Astrocyte of the hippocampus (primary cell): ENCODE measurements around the gene CHAF1B.
"Not testable (repeated sequence)": the region's sequence is repeated elsewhere in the genome, so short reads cannot be mapped to it uniquely, and the experiment has no call there.

Experiments used
- DNase-seq: peaks from one replicate; pipeline ENCODE4 v3.0.0; 2011; ENCODE audit warnings: low read depth, low spot score

CHAF1B gene

DNA sequence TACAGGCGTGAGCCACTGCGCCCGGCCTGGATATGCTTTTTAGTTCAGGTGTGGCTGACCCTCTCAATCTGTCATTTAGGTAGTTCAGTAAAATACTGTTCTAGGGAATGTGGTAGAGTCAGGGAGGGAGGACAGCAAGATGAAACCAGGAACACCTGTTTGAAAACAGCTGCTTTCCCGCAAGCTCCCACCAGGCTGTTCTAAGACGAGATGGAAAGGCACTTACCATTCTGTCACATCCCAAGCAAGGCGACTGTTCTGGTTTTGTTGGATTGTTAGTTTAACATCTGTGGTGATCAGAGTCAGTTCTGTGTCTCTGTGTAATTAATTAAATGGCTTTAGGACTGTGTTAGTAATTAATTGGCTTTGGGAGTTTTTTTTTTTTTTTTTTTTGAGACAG, 2.9 kb downstream of the CHAF1B start:
- no peak for DNase-seq

DNA sequence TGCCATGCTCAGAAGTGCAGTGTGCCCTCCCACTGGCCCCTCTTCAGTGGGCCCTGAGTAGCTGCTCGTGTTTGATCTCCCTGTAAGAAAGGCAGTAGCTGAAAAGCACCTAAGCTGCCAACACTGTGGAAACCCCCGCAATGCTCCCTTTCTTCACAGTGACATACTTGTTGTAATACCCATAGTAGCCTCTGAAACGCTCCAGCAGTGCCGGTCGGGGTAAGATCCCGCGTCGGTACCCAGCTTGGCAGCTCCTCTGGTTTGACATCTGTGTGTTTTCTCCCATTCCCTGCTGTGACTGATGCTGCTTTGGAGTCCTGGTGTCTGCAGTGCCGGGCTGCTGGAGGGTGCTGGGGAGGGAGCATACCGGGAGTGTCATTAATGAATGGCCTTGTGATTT, 3.6 kb downstream of the CHAF1B start:
- DNase-seq: peak; percentile 87

DNA sequence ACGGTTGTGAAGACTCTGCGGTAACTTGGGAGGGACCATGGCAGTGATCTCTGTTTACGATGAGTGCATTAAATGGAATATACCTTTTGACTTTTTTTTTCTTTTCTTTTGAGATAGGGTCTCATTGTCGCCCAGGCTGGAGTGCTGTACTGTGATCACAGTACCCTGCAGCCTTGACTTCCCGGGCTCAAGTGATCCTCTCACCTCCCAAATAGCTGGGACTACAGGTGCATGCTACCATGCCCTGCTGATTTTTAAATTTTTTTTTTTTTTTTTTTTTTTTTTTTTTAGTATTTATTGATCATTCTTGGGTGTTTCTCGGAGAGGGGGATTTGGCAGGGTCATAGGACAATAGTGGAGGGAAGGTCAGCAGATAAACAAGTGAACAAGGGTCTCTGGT, 6.5 kb downstream of the CHAF1B start:
- DNase-seq: not testable (repeated sequence)

DNA sequence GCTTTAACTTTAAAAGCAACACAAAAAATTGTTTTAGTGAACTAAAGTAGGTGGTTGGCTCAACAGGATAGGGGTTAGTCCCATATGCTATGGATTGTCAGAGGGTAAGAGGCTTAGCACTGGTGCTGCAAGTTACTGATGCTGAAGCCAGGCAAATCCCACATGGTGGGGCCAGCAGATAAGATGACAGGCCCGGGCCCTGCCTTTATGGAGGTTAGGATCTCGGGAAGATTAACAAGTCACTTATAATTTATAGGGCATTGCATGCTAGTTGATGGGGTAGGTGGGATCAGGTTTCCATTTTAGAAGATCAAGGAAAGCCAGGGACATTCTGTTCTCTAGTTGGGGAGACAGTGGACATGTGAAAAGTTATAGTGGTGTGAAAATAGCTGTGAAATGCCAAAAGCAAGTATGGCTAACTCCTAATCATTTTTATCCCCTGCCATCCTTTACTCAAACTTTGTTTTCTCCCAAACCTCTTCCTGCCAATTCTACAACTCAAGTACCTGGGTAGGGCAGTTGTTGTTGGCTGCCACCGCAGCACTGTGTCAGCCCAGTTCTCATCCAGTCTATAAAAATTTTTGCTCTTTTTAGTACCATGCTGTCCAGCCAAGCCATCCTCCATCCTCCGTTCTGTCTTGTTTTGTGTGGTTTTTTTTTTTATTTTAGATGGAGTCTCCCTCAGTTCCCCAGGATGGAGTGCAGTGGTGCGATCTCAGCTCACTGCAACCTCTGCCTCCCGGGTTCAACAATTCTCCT, 10.3 kb downstream of the CHAF1B start:
- DNase-seq: no peak

DNA sequence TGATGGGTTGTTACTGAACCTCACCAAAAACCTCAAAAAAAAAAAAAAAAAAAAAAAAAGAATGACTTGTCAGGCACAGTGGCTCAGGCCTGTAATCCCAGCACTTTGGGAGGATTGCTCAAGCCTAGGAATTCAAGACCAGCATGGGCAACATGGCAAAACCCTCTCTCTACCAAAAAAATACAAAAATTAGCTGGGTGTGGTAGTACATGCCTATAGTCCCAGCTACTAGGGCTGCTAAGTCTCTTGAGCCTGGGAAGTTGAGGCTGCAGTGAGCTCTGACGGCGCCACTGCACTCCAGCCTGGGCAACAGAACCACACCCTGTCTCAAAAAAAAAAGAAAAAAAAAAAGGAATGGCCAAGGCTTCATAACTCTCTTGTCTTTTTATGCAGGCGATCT, 11.1 kb downstream of the CHAF1B start:
- DNase-seq: no peak

DNA sequence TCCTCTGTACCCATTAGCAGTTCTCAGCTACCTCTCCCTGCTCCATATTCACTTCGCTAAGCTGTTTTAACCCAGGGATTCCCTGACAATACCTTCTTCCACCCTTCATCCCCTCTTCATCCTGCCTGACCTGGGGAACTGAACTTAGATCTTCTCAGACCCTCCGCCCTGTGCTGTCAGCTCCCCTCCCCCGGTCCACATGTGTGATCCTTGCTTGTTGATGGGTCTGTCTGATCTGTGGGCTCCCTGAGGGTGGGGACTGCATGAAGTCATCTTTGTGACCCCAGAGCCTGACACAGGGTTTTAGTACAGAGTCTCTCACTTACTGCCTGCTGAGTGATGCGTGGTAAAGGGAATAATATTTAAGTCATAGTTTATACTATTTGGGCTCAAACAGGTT, 11.8 kb downstream of the CHAF1B start:
- no peak for DNase-seq

DNA sequence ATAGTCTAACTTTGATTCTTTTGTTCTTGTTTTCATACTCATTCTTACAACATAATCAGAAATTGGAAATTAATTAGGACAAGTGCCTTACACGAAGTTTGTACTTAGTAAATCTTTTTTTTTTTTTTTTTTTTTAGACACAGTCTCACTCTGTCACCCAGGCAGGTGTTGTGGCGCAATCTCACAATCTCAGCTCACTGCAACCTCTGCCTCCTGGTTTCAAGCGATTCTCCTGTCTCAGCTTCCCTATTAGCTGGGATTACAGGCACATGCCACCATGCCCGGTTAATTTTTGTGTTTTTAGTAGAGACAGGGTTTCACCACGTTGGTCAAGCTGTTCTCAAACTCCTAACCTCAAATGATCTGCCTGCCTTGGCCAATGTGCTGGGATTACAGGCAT, 12.4 kb downstream of the CHAF1B start:
- no peak for DNase-seq

DNA sequence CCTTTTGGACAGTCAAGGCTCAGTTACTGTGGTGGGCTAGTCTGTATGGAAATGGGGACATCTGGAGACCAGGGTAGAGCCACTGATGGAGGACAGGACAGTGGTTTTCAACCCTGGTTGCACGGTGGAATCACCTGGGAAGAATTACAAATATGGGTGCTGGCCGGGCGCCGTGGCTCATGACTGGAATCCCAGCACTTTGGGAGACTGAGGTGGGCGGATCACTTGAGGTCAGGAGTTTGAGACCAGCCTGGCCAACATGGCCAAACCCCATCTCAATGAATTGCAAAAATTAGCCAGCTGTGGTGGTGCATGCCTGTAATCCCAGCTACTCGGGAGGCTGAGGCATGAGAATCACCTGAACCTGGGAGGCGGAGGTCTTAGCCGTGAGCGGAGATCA, 14.5 kb downstream of the CHAF1B start:
- not testable (repeated sequence) for DNase-seq

DNA sequence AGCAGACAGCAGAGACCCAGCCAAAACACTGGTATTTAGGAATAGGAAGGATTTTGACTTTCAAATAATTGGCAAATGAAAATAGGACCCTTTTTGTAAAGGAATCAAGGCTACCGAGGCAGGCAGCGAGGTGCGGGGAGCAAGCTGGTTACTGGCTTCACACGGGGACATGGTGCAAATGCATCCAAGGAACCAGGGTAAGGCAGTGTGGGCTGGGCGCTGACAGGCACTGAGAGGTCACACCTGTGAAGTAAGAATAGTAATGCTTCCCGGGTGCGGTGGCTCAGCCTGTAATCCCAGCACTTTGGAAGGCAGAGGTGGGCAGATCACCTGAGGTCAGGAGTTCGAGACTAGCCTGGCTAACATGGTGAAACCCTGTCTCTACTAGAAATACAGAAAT, 15.5 kb downstream of the CHAF1B start:
- no peak for DNase-seq

DNA sequence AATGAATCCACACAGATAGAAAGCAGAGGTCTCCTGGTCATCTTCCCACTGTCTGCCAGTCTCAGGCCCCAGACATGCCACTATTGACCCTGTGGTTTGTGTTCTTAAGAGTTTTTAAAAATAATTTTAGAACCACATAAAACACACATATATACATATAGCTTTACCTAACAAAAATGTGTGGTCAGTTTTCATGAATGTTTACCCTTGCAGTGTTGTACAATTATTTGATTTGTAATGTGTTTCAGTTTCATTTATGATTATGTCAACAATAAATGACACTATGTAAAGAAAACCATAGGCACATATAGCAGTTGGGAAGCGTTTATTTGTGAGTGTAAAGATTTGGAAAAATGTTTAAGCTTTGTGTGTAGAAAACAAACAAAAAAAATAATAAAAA, 17.1 kb downstream of the CHAF1B start:
- DNase-seq: no peak

DNA sequence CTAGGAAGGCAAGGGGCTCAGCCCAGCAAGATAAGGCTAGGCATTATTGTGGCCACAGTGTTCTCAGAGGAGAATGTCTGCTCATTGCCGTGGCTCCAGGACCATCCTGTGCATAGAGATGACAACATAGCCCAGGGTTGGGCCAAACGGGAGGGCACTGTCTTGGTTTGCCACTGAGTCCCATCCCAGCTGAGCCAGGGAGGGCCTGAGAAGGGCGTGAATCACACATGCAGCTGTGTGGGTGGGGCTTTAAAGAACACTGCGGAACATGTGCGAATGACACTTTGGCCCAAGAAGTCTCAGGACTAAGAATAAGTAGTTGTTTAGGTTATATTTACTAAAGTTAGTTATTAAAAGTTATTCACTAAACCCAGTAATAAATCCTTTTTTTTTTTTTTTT, 18.5 kb downstream of the CHAF1B start:
- DNase-seq: no peak

DNA sequence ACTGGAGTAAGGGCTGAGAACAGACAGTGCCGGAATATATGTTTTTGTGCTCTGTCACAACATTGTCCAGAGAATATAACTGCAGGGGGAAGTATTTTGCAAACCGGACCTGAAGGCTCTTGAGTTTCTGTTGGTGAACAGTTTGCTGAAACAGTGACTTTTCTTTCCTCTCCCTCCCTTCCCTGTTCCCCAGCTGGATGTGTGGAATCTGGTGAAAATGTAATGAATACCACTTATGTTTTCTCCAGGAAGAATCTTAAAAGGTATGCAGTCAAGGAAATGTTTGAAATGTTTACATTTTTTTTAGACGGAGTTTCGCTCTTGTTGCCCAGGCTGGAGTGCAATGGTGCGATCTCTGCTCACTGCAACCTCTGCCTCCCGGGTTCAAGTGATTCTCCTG, 23.4 kb downstream of the CHAF1B start:
- DNase-seq: no peak

DNA sequence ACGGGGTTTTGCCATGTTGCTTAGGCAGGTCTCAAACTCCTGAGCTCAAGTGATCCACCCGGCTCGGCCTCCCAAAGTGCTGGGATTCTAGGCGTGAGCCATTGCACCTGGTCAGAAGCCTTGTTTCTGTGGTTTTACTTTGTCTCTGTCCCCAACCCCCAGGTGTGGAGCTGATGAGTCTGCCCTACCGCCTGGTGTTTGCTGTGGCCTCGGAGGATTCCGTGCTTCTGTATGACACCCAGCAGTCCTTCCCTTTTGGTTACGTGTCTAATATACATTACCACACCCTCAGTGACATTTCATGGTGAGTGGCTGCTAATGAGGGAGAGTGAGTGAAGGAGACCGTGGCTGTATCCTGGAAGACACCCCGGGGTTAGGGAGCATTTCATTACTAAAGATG, 26.1 kb downstream of the CHAF1B start:
- DNase-seq: no peak

DNA sequence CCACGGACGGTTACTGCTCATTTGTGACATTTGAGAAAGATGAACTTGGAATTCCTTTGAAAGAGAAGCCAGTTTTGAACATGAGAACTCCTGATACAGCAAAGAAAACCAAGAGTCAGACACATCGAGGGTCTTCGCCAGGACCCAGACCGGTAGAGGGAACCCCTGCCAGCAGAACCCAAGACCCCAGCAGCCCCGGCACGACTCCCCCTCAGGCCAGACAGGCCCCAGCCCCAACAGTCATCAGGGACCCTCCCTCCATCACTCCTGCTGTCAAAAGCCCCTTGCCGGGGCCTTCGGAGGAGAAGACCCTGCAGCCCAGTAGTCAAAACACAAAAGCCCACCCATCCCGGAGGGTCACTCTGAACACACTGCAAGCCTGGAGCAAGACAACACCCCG, 27.7 kb downstream of the CHAF1B start:
- DNase-seq: no peak

DNA sequence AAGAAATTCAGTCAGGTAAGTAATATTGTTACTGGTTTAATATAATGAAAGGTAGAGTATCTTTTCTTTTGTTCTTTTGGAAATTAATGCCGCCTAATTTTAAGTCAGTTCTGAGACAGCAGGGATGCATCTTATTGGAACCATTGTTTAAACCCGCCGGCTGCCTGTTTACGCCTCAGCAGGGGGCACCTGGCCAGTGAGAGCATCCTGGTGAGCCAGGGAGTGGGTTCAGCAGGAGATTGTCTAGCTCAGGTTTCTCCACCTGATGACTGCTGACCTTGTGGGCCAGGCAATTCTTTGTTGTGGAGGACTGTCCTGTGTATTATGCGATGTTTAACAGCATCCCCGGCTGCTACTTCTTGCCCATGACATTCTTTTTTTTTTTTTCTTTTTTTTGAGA, 30.2 kb downstream of the CHAF1B start:
- no peak for DNase-seq

DNA sequence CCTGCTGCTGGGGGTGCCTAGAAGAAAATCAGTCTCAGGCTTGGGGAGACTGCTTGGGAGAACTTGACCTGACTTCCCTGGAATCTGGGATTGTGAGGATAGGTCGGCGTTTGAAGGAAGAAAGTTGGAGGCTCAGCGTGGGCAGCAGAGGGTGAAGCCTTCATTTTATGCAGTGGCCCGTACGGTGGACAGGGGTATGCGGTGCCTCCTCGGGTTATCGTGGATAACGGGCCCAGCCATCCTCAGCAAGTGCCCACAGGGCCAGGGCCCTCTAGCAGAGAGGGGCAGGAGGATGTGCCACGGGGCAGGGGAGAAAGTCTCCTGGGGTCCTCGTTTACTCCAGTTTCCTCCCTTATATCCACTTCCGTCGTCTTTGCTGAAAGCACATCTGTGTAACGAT, 34.0 kb downstream of the CHAF1B start:
- no peak for DNase-seq

DNA sequence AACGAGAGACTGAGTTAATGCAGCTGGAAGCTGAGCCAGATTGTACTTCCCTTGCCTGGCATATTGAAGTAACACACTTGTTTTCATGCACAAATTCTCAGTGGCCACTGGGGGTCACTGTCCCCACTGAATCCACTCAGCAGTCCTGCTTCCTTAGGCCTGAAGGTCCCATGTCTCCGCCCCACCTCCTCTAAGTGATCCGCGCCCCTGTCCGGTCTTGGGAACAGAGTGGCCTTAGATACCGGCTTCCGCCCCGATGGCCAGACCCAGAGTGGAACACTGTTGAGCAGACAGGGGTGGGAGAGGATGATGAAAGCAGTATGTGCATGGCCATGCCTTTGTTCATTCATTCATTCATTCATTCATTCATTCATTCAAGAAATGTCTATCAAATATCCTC, 34.8 kb downstream of the CHAF1B start:
- peak; percentile 94 for DNase-seq

DNA sequence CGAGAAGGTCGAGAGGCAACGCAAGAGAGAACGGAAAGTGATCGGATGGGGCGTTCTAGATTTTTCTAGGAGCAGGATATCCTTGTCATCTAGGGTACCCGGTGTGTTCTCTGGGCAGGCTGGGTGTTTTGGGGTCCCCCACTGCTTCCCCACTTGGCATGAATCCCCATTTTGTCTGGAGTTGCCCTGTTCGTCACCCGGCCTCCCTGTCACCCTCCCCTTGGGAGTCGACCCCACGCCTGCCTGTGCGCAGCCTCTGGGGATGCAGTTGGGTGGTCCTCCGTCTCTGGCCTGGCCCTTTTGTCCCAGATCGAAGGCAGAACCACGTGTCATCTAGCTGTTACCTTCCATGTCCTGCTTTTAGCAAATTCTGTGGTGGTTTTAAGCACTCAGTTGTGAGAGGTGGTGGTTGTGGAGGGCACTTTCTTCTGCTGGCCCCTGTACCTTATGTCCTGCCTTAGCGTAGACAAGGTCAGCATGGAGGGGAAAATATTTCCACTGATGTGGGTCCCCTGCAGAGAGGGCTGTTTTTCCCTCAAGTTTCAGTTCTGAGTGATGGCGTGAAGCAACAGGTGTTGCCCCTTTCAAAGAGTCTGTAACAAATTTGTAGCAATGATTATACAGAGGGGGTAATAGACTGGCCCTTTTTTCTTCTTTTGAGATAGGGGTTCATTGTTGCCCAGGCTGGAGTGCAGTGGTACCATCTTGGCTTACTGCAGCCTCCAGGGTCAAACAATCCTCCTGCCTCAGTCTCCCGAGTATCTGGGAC, 35.6 kb downstream of the CHAF1B start:
- DNase-seq: no peak

DNA sequence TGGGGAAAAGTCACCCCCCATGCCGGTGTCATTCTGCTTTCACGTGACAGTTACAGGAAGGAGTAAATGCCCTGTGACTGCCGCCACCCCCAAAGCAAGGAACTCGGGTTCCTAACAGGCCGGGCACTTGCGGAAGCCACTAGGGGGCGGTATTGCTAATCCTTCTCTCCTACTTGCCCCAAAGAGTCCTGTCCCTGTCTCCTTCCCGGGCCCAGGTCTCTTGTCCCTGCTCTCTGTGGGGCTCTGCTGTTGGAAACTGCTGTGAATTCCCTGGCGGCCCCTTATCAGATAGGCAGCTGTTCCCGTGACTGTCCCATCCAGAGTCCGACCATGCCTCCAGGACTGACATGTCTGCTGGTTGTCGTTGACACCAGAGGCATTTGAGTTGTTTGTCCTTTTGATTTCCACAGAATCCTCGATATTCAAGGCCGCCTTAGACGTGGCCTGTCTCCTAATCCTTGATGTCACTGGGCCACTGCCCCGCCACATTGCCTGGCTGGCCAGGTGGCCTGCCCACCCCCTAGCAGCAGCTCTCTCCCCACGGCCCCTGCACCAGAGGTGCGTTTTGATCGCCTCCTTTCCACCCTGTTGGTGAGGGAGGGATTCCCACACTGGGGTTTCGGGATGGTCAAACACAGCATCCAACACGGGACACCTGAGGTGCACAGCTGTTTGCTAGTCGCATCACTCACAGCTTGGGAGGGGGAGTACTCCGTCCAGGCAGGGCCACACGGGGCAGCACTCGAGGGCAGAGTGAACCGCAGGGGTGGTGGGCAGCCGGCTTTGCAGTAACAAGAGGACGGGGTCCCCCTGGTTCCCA, 37.3 kb downstream of the CHAF1B start:
- DNase-seq: peak; percentile 65

DNA sequence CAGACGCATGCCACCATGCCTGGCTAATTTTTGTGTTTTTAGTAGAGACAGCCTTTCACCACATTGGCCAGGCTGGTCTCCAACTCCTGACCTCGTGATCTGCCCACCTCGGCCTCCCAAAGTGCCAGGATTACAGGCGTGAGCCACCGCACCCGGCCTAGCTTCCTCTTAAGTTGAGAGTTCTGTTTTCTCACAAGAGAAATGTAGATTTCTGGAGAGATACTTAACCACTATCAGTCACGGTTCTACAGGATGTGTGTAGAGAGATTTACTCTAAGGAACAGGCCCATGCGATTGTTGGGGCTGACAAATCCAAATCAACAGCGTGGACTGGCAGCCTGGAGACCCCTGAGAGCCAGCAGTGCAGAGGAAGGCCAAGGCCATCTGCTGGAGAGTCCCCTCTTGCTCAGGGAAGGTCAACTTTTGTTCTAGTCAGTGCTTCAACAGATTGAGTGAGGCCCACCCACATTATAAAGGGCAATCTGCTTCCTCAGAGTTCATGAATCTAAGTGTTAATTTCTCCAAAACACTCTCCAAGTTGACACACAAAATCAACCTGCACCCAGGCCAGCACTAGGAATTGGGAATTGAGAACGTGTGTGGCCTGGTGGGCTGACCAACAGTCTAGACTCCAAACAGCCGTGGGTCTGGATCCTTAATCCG, 38.7 kb downstream of the CHAF1B start:
- DNase-seq: no peak

DNA sequence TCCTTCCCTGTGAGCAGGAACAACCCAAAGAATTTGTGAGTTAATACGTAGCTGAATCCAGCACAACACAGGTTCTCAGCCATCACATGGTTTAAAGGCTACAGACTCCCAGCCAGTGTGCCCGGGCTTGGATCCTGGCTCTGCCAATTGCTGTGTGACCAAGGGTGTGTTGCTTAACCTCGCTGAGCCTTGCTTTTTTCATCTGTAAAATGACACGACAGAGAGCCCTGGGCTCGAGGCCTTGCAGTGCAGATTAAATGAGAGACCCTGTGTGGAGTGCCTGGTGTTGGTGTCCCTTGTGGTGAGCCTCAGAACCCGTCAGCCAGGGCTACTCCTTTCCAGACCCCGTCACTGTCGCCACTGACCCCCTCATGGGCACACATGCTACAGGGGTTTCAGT, 39.4 kb downstream of the CHAF1B start:
- DNase-seq: no peak

DNA sequence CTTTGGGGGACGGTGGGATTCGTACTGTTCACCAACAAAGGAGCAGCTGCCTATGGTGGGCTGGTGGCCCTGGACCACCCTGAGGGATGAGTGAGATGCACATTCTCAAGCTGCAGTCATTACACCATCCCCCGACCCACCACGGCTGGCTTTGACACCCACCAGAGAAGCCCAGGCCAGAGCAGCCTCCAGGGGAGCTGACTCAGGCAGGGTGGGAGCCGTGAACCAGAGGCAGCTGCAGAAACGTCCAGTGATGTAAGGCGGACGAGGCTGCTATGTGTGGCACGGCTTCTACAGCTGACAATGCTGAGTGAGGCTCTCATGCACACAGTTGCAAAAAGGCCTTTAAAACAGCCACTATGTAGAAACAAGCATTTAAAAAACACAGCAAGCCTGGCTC, 40.1 kb downstream of the CHAF1B start:
- peak; percentile 39 for DNase-seq
